SK-N-SH (cell line): ENCODE results near the gene LPAR1. TPM values are rescaled to one million over a fixed set of nuclear protein-coding genes. Genes with fewer than 3 reads are reported as not detected.

ENCODE experiments used
- CTCF ChIA-PET: fragments of 300-600, 350-600 bp; formaldehyde crosslinking; extraction: SDS; loops from one replicate; lab custom pipeline; 2021; lab: Yijun Ruan, JAX
- POLR2A ChIA-PET: fragments of 350-600 bp; sonication (Branson Sonifier 250); formaldehyde crosslinking; extraction: SDS; loops from one replicate; lab custom pipeline; 2020; ENCODE audit warnings: antibody characterized with exemption, inconsistent platforms; lab: Yijun Ruan, JAX
- DNase-seq: peaks from one replicate; pipeline ENCODE4 v3.0.0; 2012
- H2AFZ ChIP-seq: fragments of 200-600 bp; sonication (generic); 2 replicates; pipeline ENCODE4 v1.8.1; 2016; ENCODE audit warnings: antibody characterized with exemption, mild to moderate bottlenecking, low read depth
- H3F3A ChIP-seq: fragments of 200-600 bp; sonication (generic); replicated peaks from 2 replicates; pipeline ENCODE3; 2016; ENCODE audit warnings: antibody characterized with exemption, mild to moderate bottlenecking; ENCODE audit not compliant: insufficient read depth
- H3K27ac ChIP-seq, 2 experiments: fragments of 200-500 bp in 1 of 2; fragments of 200-600 bp in 1 of 2; sonication (Bioruptor generic) in 1 of 2; sonication (generic), shearing (Covaris generic) in 1 of 2; 2 replicates each; pipeline versions ENCODE4 v1.5.1 to v1.6.1; 2014 to 2016; ENCODE audit warnings: low read depth in 2 of 2, inconsistent platforms in 1 of 2, low read length in 1 of 2, mild to moderate bottlenecking in 1 of 2, mixed read lengths in 1 of 2
- H3K27me3 ChIP-seq: fragments of 200-600 bp; sonication (generic), shearing (Covaris generic); 2 replicates; pipeline ENCODE4 v1.6.1; 2016; ENCODE audit warnings: mixed run types; ENCODE audit not compliant: insufficient read depth
- H3K36me3 ChIP-seq, 2 experiments: fragments of 200-500 bp in 1 of 2; fragments of 200-600 bp in 1 of 2; sonication (Bioruptor generic) in 1 of 2; sonication (generic) in 1 of 2; replicated peaks in 1 of 2; 2 replicates each; pipeline versions ENCODE3 to v1.5.1; 2014 to 2016; ENCODE audit warnings: low read length in 1 of 2, mild to moderate bottlenecking in 1 of 2; ENCODE audit not compliant: insufficient read depth in 2 of 2, control insufficient read depth in 1 of 2
- H3K4me1 ChIP-seq, 2 experiments: fragments of 200-500 bp in 1 of 2; fragments of 200-600 bp in 1 of 2; sonication (Bioruptor generic) in 1 of 2; sonication (generic), shearing (Covaris generic) in 1 of 2; 2 replicates each; pipeline versions ENCODE4 v1.5.1 to v1.6.1; 2014 to 2016; ENCODE audit warnings: low read depth in 1 of 2, low read length in 1 of 2, mixed run types in 1 of 2; ENCODE audit not compliant: insufficient read depth in 2 of 2, control insufficient read depth in 1 of 2
- H3K4me2 ChIP-seq: fragments of 200-600 bp; sonication (generic), shearing (Covaris generic); 2 replicates; pipeline ENCODE4 v1.6.1; 2017; ENCODE audit warnings: mixed run types
- H3K4me3 ChIP-seq, 2 experiments: fragments of 200-500 bp in 1 of 2; fragments of 200-600 bp in 1 of 2; sonication (Bioruptor generic) in 1 of 2; sonication (generic), shearing (Covaris generic) in 1 of 2; 2 replicates each; pipeline versions ENCODE4 v1.5.1 to v1.8.1; 2014 to 2016; ENCODE audit warnings: low read depth in 2 of 2, inconsistent platforms in 1 of 2, low read length in 1 of 2, mild to moderate bottlenecking in 1 of 2, mixed read lengths in 1 of 2, moderate library complexity in 1 of 2
- H3K79me2 ChIP-seq: fragments of 200-600 bp; sonication (generic); 2 replicates; pipeline ENCODE4 v1.8.1; 2017; ENCODE audit warnings: mild to moderate bottlenecking; ENCODE audit not compliant: insufficient read depth
- H3K9ac ChIP-seq: fragments of 200-600 bp; sonication (generic); 2 replicates; pipeline ENCODE4 v1.6.1; 2017; ENCODE audit warnings: mixed run types
- H3K9me2 ChIP-seq: fragments of 200-600 bp; sonication (generic); 2 replicates; pipeline ENCODE4 v1.6.1; 2017; ENCODE audit warnings: mixed run types
- H3K9me3 ChIP-seq: fragments of 200-600 bp; sonication (generic); 2 replicates; pipeline ENCODE4 v1.6.1; 2017; ENCODE audit warnings: mixed run types, mild to moderate bottlenecking, moderate library complexity
- H4K20me1 ChIP-seq: fragments of 200-600 bp; sonication (generic); 2 replicates; pipeline ENCODE4 v1.6.1; 2017; ENCODE audit warnings: mild to moderate bottlenecking, mixed run types; ENCODE audit not compliant: insufficient read depth
- CHD2 ChIP-seq: fragments of 150-350 bp; IDR thresholded peaks from 2 replicates; pipeline ENCODE4 v1.6.1; 2018; ENCODE audit warnings: low read length; ENCODE audit not compliant: partially characterized antibody
- EP300 ChIP-seq, 2 experiments: IDR thresholded peaks; 2 replicates each; pipeline versions ENCODE4 v1.4.0 to v1.6.1; 2012; ENCODE audit warnings: borderline replicate concordance in 1 of 2, low read depth in 1 of 2, low read length in 1 of 2
- EZH2phosphoT487 ChIP-seq: fragments of 200-600 bp; sonication (generic); IDR thresholded peaks from 2 replicates; pipeline ENCODE4 v1.6.1; 2017; ENCODE audit warnings: low read depth, mixed run types, mild to moderate bottlenecking, antibody characterized with exemption, moderate library complexity, borderline replicate concordance
- FOSL2 ChIP-seq: IDR thresholded peaks from 2 replicates; pipeline ENCODE4 v1.4.0; 2012; ENCODE audit warnings: low read depth, mild to moderate bottlenecking, moderate library complexity, borderline replicate concordance
- FOXJ3 ChIP-seq: sonication (generic); formaldehyde crosslinking; IDR thresholded peaks from 2 replicates; pipeline ENCODE4 v1.5.1; 2020; ENCODE audit warnings: mild to moderate bottlenecking, missing genetic modification reagents
- GATA2 ChIP-seq: sonication (generic); formaldehyde crosslinking; IDR thresholded peaks from 2 replicates; pipeline ENCODE4 v1.5.0; 2020; ENCODE audit warnings: mild to moderate bottlenecking, missing genetic modification reagents
- MEF2A ChIP-seq: IDR thresholded peaks from 2 replicates; pipeline ENCODE4 v1.4.0; 2012; ENCODE audit warnings: low read depth, borderline replicate concordance
- NFIC ChIP-seq: IDR thresholded peaks from 2 replicates; pipeline ENCODE4 v1.4.0; 2012; ENCODE audit warnings: borderline replicate concordance
- NRF1 ChIP-seq: IDR thresholded peaks from 2 replicates; pipeline ENCODE4 v1.6.1; 2012; ENCODE audit warnings: low read depth, mild to moderate bottlenecking, low read length
- POLR2AphosphoS5 ChIP-seq: IDR thresholded peaks from 2 replicates; pipeline ENCODE4 v1.6.1; 2012; ENCODE audit warnings: low read depth, low read length
- RAD21 ChIP-seq: IDR thresholded peaks from 2 replicates; pipeline ENCODE4 v1.6.1; 2012; ENCODE audit warnings: mild to moderate bottlenecking, low read length
- RFX5 ChIP-seq: IDR thresholded peaks from 2 replicates; pipeline ENCODE4 v1.6.1; 2012; ENCODE audit warnings: mild to moderate bottlenecking, improper control_type of control experiment, low read length
- SIN3A ChIP-seq: IDR thresholded peaks from 2 replicates; pipeline ENCODE4 v1.6.1; 2012; ENCODE audit warnings: low read depth, mild to moderate bottlenecking, low read length, moderate library complexity, borderline replicate concordance
- SMC3 ChIP-seq: IDR thresholded peaks from 2 replicates; pipeline ENCODE4 v1.6.1; 2012; ENCODE audit warnings: low read depth, low read length, improper control_type of control experiment
- TCF12 ChIP-seq: IDR thresholded peaks from 2 replicates; pipeline ENCODE4 v1.4.0; 2012
- WGBS: methylation state at CpG from one replicate; pipeline ENCODE4 v1.1.6; 2017; ENCODE audit warnings: low lambda C conversion rate; 5-methylcytosine and 5-hydroxymethylcytosine counted together
- polyA plus RNA-seq, 3 experiments: library from polyadenylated mRNA; depleted of rRNA; stranded (reverse); fragments of >200 nt; gene quantifications; 2 replicates each; pipeline ENCODE4 v1.2.3, GENCODE V29; 2012
- TF ChIP-seq, protein P1 (sequence below): IDR thresholded peaks from 2 replicates; pipeline ENCODE4 v1.4.0; 2012; ENCODE audit warnings: low read depth, borderline replicate concordance
- TF ChIP-seq, protein P2 (sequence below): fragments of 200-600 bp; sonication (generic); IDR thresholded peaks from 2 replicates; pipeline ENCODE4 v1.6.1; 2017; ENCODE audit warnings: antibody characterized with exemption, mild to moderate bottlenecking, moderate library complexity
- TF ChIP-seq, protein P3 (sequence below): IDR thresholded peaks from 2 replicates; pipeline ENCODE4 v1.4.0; 2012; ENCODE audit warnings: low read depth
- TF ChIP-seq, protein P4 (sequence below): IDR thresholded peaks from 2 replicates; pipeline ENCODE4 v1.4.0; 2012; ENCODE audit warnings: low read depth, borderline replicate concordance

LPAR1 gene
- polyA plus RNA-seq, 1 of the 3 experiments (the other 2 are of a cell fraction) = 9.4 TPM

DNA sequence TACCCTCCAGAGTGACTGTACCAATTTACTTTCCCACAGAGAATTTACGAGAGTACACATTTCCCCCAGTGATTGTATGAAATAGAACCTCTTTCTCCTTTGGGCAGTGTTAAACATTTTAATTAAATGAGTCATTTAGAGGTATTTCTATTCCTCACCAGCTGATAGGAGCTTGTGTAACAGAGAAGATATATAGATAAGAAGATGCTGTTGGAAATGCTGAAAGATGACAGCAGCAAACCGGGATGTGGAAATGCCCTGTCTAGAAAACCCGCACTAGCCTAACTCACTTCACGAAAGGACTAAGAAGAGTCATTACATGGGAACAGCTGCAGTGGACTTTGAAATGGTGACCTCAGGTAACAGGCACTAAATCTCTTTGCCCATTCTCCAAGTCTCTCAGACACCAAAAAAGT, 68.3 kb downstream of the LPAR1 start (continued):
- TF ChIP-seq MEF2A = no peak
- no peak for TF ChIP-seq CHD2
- TF ChIP-seq RAD21 = no peak
- no peak for TF ChIP-seq SMC3
- TF ChIP-seq, protein P1, sequence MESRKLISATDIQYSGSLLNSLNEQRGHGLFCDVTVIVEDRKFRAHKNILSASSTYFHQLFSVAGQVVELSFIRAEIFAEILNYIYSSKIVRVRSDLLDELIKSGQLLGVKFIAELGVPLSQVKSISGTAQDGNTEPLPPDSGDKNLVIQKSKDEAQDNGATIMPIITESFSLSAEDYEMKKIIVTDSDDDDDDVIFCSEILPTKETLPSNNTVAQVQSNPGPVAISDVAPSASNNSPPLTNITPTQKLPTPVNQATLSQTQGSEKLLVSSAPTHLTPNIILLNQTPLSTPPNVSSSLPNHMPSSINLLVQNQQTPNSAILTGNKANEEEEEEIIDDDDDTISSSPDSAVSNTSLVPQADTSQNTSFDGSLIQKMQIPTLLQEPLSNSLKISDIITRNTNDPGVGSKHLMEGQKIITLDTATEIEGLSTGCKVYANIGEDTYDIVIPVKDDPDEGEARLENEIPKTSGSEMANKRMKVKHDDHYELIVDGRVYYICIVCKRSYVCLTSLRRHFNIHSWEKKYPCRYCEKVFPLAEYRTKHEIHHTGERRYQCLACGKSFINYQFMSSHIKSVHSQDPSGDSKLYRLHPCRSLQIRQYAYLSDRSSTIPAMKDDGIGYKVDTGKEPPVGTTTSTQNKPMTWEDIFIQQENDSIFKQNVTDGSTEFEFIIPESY = no peak
- no peak for TF ChIP-seq POLR2AphosphoS5
- TF ChIP-seq, protein P2, sequence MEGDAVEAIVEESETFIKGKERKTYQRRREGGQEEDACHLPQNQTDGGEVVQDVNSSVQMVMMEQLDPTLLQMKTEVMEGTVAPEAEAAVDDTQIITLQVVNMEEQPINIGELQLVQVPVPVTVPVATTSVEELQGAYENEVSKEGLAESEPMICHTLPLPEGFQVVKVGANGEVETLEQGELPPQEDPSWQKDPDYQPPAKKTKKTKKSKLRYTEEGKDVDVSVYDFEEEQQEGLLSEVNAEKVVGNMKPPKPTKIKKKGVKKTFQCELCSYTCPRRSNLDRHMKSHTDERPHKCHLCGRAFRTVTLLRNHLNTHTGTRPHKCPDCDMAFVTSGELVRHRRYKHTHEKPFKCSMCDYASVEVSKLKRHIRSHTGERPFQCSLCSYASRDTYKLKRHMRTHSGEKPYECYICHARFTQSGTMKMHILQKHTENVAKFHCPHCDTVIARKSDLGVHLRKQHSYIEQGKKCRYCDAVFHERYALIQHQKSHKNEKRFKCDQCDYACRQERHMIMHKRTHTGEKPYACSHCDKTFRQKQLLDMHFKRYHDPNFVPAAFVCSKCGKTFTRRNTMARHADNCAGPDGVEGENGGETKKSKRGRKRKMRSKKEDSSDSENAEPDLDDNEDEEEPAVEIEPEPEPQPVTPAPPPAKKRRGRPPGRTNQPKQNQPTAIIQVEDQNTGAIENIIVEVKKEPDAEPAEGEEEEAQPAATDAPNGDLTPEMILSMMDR = no peak
- TF ChIP-seq, protein P3, sequence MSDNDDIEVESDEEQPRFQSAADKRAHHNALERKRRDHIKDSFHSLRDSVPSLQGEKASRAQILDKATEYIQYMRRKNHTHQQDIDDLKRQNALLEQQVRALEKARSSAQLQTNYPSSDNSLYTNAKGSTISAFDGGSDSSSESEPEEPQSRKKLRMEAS = no peak
- TF ChIP-seq SIN3A = no peak
- no peak for TF ChIP-seq GATA2
- TF ChIP-seq FOSL2 = peak; percentile 59; the same call in 1 of the 2 replicates

DNA sequence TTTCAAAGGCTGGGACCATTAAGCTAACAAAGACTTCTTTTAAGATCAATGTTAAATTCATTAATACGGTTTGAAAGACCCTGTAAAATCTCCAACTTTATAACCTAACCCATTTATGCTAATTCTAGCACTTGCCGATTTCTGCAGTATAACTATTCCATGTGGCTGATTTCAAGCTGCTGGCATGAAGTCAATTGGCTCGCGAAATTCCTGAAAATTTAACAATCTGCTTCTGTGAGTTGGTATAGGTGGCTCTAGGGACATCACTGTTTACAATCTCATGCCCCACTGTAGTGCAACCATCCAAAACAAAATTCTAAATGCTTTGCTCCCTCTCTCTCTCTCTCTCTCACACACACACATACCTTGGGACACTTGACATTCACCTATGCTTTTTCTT, 70.2 kb downstream of the LPAR1 start:
- no peaks in the 10 kb centered on the region for H3F3A ChIP-seq
- H3K9ac ChIP-seq = no peak overlapping the region
- no peak overlapping the region for H2AFZ ChIP-seq
- TF ChIP-seq EZH2phosphoT487 (no peak), SMC3 (no peak), EP300 (IDR thresholded peaks at IDR 0.05; ENCODE audit: borderline replicate concordance in 1 of 2, low read depth in 1 of 2, low read length in 1 of 2) (no peak), TCF12 (no peak), CHD2 (no peak), RFX5 (no peak), NRF1 (no peak), NFIC (no peak), FOXJ3 (no peak)
- TF ChIP-seq, protein P4, sequence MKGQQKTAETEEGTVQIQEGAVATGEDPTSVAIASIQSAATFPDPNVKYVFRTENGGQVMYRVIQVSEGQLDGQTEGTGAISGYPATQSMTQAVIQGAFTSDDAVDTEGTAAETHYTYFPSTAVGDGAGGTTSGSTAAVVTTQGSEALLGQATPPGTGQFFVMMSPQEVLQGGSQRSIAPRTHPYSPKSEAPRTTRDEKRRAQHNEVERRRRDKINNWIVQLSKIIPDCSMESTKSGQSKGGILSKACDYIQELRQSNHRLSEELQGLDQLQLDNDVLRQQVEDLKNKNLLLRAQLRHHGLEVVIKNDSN = no peak
- H3K9me3 ChIP-seq = no peaks in the 10 kb centered on the region
- no peaks in the 10 kb centered on the region for H3K79me2 ChIP-seq
- DNase-seq = no peak
- POLR2A ChIA-PET = no interaction called here
- H3K4me1 ChIP-seq = no peaks in the 10 kb centered on the region
- CTCF ChIA-PET = no interaction called here
- no peaks in the 10 kb centered on the region for H4K20me1 ChIP-seq
- no peak overlapping the region for H3K4me2 ChIP-seq
- no peak overlapping the region for H3K4me3 ChIP-seq
- H3K9me2 ChIP-seq = no peaks in the 10 kb centered on the region
- H3K27me3 ChIP-seq = no peaks in the 10 kb centered on the region
- H3K27ac ChIP-seq = no peak overlapping the region
- H3K36me3 ChIP-seq = no peaks in the 10 kb centered on the region
- WGBS = 92% methylated on average over 4 of the region's 4 CpGs
